ENCODE results near the gene VPS35. TPM values are rescaled to one million over a fixed set of nuclear protein-coding genes. Genes with fewer than 3 reads are reported as not detected.

The VPS35 gene
- total RNA-seq: 100 to 1,000 TPM in 1 of 2 donors, 10 to 100 TPM in 1; 74.2 to 105 TPM

DNA sequence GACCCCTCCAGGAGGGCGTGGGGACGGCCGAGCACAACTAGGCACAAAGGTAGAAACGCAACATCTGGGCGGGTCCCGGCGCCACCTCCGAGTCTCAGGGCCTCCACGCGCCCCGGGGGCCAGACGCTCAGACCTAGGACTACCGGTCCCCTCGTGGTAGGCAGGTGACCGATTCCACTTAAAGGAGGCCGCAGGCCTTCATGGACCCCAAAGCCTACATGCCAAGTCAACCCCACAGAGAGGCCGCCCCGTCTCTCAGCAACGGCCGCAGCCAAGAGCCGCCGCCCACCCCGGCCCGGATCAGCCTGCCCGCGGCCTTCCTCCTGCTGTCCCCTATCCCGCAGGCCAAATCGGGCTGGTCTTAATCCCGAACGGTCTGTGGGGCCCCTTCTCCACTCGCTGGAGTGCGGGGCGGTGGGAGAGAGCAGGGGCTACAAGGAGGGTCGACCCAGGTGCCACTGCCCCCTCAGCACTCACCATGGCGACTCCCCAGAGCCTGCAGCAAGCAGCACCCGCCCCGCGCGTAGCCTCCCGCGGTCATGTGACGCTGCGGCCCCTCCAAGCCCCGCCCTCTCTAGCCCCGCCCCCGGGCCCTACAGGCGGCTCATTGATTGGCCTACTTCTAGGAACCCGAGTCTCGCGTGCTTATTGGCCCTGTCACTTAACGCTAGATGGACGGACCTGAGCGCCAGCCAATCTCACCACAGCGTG lies at the start of gene VPS35:
Gene VPS35 (minus strand): TSS at position 525 of the 711 bp plus-strand sequence. CDS start 45 bp downstream, at position 480.
- H3K4me3 Mint-ChIP-seq: no peak within 1 kb of the TSS
- no peaks in the 10 kb centered on the region for H3K9me3 Mint-ChIP-seq
- no peaks in the 10 kb centered on the region for H3K27me3 Mint-ChIP-seq
- peaks cover 26% of the 10 kb centered on the region for H3K36me3 Mint-ChIP-seq (ENCODE audit: low read depth)
- ATAC-seq (replicated peaks): peak; percentile 93
- peaks cover 34% of the 10 kb centered on the region for H3K4me1 Mint-ChIP-seq
- no peak within 1 kb of the TSS for H3K27ac Mint-ChIP-seq

DNA sequence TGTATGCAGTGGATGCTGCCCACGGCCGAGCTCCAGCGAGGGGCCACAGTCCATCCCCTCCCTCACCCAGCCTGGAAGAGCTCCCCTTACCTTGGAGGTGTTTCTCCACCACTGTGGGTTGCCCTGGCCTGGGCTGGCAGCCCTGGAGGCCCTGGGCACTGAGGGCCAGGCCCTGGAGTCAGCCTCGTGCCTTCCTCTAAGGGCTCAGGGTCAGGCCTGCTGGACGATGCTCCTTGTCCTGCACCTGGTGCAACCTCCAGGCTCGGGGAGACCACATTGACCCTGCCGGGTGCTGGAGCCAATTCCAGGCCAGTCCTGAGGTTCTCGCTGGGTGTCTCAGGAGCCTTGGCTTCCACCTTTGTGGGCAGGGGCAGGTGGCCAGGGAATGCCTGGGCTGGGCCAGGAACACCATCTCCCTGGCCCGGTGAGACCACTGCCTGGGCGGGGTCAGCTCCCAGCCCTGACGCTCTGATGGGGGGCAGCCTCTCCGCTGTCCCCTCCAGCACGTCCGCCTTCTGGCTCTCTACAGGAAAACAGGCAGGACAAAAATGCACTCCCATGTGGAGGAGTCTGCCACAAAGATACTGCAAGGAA lies 48.7 kb upstream of the VPS35 start:
- Mint-ChIP-seq H3K36me3 (ENCODE audit: low read depth) (no peaks in the 10 kb centered on the region), H3K9me3 (no peaks in the 10 kb centered on the region), H3K4me3 (no peak overlapping the region), H3K4me1 (no peaks in the 10 kb centered on the region), H3K27ac (no peak overlapping the region), H3K27me3 (no peaks in the 10 kb centered on the region)
- no peak for ATAC-seq (replicated peaks)

DNA sequence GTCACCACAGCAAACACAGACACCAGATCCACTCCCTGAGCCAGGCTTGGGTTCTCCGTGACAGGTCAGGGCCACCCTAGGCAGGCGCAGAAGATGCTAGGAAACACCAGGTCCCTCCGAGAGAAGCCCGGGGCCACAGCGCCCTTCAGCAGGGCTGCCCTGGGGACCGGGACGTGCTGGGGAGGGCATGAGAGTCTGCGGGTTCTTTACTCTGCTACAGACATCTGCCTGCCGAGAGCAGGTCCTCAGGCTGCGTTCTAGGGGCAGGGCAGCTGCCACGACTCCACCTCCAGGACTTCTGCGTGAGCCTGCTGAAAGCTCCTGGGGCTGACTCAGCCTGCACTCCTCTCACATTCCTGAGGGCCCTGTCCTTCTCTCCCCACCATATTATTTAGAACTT lies 47.7 kb upstream of the VPS35 start:
- no peak for ATAC-seq (replicated peaks)
- H3K9me3 Mint-ChIP-seq: no peaks in the 10 kb centered on the region
- no peaks in the 10 kb centered on the region for H3K4me1 Mint-ChIP-seq
- H3K4me3 Mint-ChIP-seq: no peak overlapping the region
- no peak overlapping the region for H3K27ac Mint-ChIP-seq
- H3K36me3 Mint-ChIP-seq (ENCODE audit: low read depth): no peaks in the 10 kb centered on the region
- H3K27me3 Mint-ChIP-seq: no peaks in the 10 kb centered on the region

DNA sequence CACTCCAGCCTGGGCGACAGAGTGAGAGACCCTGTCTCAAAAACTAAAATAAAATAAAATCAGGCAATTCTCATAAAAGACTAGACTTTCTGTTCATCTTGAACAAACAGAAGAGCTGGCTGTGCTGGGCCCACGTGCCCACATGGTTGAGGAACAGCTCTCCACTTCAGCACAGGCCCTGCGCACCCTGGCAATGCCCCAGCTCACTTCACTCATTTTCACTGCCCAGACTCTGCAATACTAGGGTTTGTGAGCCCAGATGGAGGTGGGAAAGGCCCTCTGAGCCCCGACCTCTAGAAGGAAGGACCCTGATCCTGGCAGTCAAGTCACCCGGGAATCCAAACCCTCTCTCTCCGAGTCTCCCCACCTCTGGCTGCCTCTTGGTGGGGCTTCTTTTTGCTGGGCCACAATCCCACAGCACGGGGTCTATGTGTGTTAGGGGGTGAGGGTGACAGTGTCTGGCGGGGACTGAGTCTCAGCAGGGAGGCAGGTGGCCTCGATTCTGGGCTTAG lies 44.4 kb upstream of the VPS35 start:
- Mint-ChIP-seq H3K4me3 (no peak overlapping the region), H3K27ac (no peak overlapping the region), H3K27me3 (no peaks in the 10 kb centered on the region), H3K9me3 (no peaks in the 10 kb centered on the region), H3K36me3 (ENCODE audit: low read depth) (no peaks in the 10 kb centered on the region), H3K4me1 (no peaks in the 10 kb centered on the region)
- ATAC-seq (replicated peaks): no peak

DNA sequence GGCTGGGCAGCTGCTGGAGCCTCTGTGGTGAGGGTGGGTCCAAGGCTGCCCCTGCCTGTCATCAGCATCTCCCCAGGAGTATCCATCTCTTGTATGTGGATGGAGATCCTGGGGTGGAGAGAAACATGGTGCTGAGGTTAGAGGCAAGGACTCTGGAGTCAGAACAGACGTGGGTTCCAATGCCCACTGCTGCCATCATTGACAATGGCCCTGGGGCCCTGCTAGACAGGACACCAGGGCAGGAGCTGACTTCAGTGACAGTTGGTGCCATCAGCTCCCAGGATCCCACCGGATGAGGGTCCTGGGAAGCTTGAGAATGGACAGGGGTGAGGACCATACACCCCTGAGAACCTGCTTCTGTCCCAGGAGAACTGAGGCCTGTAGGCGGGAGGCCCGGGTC lies 43.6 kb upstream of the VPS35 start:
- no peak for ATAC-seq (replicated peaks)
- H3K4me1 Mint-ChIP-seq: no peaks in the 10 kb centered on the region

DNA sequence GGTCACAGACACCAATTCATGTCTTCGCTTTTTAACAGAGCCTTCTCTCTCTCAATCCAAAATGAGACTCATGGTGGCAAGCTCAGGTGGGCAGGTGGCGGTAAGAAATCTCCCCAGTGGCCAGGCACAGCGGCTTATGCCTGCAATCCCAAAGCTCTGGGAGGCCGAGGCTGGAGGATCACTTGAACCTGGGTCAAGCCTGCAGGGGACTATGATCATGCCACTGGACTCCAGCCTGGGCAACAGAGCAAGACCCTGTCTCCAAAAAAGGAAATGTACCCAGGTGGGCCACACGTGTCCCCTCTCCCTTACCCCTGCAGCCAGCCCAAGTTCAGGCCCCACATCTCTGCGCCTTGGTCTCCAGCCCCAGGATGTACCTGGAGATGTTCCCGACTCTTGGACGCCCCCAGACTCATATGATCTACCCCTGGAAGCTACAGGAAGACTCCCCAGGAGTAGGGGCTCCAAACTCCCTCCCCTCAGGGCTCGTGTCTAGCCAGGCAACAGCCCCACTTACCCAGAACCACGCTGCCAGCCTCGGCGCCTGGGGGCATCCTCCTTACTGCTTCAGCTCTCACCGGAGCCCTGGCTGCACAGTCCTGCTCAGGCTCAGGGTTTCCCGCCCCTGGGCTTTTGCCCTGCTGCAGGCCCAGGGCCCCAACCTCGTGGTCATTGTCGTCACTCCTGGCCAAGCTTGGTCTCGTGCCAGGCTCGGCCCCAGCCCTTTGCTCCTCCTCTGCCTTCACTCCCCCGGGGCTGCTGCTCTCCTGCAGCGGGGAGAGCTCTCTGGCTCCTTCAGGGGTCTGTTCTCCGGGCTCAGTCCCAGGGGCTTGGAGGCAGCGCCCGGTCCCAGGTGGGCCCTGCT lies 42.9 kb upstream of the VPS35 start:
- Mint-ChIP-seq H3K27me3 (no peaks in the 10 kb centered on the region), H3K36me3 (ENCODE audit: low read depth) (no peaks in the 10 kb centered on the region), H3K4me1 (no peaks in the 10 kb centered on the region), H3K4me3 (no peak overlapping the region), H3K27ac (no peak overlapping the region), H3K9me3 (no peaks in the 10 kb centered on the region)
- ATAC-seq (replicated peaks): no peak

More for the DNA sequence above, 43.6 kb upstream of the VPS35 start:
- Mint-ChIP-seq H3K27ac (no peak overlapping the region), H3K9me3 (no peaks in the 10 kb centered on the region), H3K27me3 (no peaks in the 10 kb centered on the region), H3K4me3 (no peak overlapping the region), H3K36me3 (ENCODE audit: low read depth) (no peaks in the 10 kb centered on the region)

DNA sequence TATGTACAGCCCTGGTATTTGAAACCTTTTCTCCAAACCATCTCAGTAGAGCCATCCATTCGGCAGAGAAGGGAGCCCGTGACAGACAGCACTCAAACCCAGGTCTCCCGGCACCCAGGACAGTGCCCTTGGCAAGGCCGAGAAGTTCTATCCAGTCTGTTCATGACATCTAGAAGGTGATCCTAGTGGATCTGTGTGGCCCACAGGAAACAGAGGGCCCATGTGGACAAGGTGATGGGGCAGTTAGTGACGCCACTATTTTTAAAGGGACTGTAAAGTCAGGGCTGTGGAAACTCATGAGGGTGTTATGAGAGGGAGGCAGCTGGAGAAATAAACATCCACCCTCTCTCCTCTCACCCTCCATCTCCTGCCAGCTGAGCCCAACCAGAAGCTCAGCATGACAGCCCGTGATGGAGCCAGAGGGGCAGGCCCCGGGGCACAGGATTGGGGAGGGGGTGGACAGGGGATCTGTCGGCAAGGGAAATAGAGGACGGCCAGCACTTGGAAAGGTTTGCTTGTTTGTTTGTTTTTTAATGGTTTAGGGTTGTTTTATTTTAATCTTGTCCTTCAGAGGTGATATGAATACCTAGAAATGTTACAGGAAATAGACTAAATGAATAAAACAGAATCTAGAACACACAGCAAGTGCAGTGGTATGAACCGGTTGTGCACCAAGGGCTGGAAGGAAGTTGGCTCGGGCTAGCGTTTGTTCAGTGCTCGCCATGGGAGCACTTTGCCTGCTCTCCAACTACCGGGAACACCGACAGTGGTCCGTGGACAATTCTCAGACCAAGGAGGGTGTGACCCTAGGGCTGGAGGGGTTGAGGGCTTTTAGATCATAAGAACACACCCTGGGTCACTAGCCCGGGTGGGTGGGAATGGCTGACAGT lies 42.1 kb upstream of the VPS35 start:
- no peak overlapping the region for H3K4me3 Mint-ChIP-seq
- no peaks in the 10 kb centered on the region for H3K27me3 Mint-ChIP-seq

DNA sequence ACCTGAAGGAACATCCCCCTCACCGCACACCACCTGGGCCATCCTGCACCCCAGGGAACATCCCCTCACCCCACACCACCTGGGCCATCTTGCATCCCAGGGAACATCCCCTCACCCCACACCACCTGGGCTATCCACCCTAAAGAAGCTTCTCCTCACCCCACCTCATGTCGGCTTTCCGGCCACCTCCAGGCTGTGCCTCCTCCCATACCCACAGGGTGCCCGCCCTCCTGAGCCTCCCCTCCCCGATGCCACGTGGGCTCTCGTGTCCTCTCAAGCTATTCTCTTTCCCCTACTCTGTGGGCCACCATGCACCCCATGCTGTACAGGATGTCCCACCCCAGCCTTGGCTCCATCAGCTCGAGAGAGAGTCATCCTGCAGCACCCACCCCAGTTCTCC lies 41.1 kb upstream of the VPS35 start:
- no peak for ATAC-seq (replicated peaks)
- no peaks in the 10 kb centered on the region for H3K36me3 Mint-ChIP-seq (ENCODE audit: low read depth)
- peaks cover 3% of the 10 kb centered on the region for H3K27me3 Mint-ChIP-seq
- peaks cover 4% of the 10 kb centered on the region for H3K9me3 Mint-ChIP-seq
- H3K27ac Mint-ChIP-seq: no peak overlapping the region
- no peaks in the 10 kb centered on the region for H3K4me1 Mint-ChIP-seq
- no peak overlapping the region for H3K4me3 Mint-ChIP-seq

More for the DNA sequence above, 42.1 kb upstream of the VPS35 start:
- H3K9me3 Mint-ChIP-seq: peaks cover under 1% of the 10 kb centered on the region
- H3K36me3 Mint-ChIP-seq (ENCODE audit: low read depth): no peaks in the 10 kb centered on the region
- no peak overlapping the region for H3K27ac Mint-ChIP-seq
- no peak for ATAC-seq (replicated peaks)
- H3K4me1 Mint-ChIP-seq: no peaks in the 10 kb centered on the region

DNA sequence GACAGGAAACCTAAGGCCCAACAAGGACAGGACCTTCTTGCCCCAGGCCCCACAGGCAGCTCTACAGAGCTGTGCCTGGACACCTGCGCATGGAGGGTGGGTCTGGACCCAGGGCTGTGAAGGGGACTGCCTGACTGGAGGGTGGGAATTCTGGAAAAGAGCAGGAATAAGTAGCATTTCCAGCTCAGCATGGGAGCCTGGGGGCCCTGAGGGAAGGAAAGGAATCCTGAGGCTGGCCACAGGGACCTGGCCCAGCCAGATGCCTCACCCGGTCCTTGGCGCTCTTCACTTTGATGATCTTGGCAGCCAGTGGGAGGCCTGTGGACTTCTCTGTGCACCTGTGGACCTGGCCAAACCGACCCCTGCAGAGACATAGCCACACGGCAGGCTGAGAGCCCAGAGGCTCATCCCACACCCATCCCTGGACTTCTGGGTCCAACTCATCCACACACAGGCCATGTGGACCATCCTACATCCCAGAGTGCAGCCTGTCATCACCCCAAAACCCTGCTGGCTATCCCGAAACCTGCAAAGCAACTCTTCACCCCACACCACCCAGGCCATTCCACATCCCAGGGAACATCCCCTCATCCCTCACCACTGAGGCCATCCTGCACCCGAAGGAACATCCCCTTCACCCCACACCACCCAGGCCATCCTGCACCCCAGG lies 40.5 kb upstream of the VPS35 start:
- no peaks in the 10 kb centered on the region for H3K36me3 Mint-ChIP-seq (ENCODE audit: low read depth)
- H3K4me1 Mint-ChIP-seq: no peaks in the 10 kb centered on the region
- peaks cover 3% of the 10 kb centered on the region for H3K27me3 Mint-ChIP-seq
- no peak for ATAC-seq (replicated peaks)
- no peak overlapping the region for H3K27ac Mint-ChIP-seq
- no peak overlapping the region for H3K4me3 Mint-ChIP-seq
- H3K9me3 Mint-ChIP-seq: peaks cover 4% of the 10 kb centered on the region

DNA sequence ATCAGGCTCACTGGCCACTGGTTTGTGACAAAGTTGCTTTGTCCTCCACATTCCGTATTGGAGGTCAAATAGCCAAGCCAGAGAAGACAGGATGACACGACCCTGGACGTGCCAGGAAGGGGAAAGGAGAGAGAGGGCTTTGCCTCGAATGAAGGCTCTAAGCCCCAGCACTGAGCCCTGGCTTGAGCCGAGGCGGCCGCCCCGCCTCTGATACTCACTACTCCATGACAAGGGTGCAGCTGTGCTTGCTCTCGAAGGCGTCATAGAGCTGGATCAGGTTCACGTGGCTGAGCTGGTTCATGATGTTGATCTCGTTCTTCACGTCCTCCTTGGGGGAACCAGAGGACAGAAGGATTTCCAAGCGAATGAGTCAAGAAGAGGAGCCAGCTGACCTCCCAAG lies 39.8 kb upstream of the VPS35 start:
- no peak for ATAC-seq (replicated peaks)
- no peaks in the 10 kb centered on the region for H3K36me3 Mint-ChIP-seq (ENCODE audit: low read depth)
- H3K27ac Mint-ChIP-seq: no peak overlapping the region
- no peaks in the 10 kb centered on the region for H3K4me1 Mint-ChIP-seq
- H3K27me3 Mint-ChIP-seq: peaks cover 3% of the 10 kb centered on the region
- H3K4me3 Mint-ChIP-seq: no peak overlapping the region
- H3K9me3 Mint-ChIP-seq: peaks cover 4% of the 10 kb centered on the region

DNA sequence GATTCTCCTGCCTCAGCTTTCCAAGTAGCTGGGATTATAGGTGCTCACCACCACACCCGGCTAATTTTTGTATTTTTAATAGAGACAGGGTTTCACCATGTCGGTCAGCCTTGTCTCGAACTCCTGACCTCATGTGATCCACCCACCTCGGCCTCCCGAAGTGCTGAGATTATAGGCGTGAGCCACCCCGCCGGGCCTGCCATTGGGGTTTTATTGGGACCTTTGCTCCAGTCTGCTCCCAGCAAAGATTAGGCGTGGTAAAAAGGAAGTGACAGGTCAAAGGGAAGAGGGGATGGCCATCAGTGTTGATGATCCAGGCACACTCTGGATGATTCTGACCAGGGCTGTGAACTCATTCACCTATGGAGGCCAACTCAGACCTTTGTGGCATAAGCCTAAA lies 38.7 kb upstream of the VPS35 start:
- Mint-ChIP-seq H3K4me3 (no peak overlapping the region), H3K4me1 (no peaks in the 10 kb centered on the region), H3K27ac (no peak overlapping the region), H3K36me3 (ENCODE audit: low read depth) (no peaks in the 10 kb centered on the region), H3K9me3 (peaks cover 4% of the 10 kb centered on the region), H3K27me3 (peaks cover 3% of the 10 kb centered on the region)
- ATAC-seq (replicated peaks): no peak

DNA sequence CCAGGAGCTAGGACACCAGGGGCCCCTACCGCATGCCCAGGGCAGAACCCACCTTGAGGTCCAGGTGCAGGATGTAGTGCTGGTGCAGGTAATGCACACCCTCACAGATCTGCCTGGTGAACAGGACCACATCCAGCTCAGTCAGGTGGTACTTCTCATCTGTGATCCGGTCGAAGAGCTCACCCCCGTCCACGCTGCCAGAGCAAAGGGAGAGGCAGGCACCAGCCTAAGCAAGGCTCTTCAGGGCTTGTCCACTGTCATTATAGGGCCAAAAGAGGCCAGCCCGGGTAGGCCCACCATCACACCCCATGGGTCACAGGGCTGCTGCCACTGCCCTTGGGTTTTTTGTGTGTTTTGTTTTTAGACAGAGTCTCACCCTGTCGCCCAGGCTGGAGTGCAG lies 38.2 kb upstream of the VPS35 start:
- no peak for ATAC-seq (replicated peaks)
- Mint-ChIP-seq H3K9me3 (peaks cover 4% of the 10 kb centered on the region), H3K27ac (no peak overlapping the region), H3K4me1 (no peaks in the 10 kb centered on the region), H3K4me3 (no peak overlapping the region), H3K27me3 (peaks cover 3% of the 10 kb centered on the region), H3K36me3 (ENCODE audit: low read depth) (no peaks in the 10 kb centered on the region)

DNA sequence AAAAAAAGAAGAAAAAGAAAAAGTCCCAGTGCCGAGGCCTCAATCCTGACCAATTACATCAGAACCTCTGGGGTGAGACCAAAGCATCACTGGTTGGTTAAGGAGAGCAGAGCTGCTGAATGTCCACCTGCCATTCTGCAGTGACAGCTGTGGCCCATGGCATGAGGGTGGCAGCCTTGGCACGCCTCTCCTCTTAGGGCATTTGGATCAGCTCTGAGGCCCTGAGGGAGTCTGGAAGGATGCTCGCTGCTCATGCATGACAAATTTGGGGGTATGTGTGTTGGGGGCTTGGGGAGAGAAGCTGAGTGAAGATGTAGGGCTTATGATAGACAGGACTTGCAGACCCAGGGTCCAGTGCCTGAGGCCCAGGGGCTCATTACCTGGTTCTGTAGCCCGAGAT lies 32.9 kb upstream of the VPS35 start:
- Mint-ChIP-seq H3K4me3 (no peak overlapping the region), H3K27ac (no peak overlapping the region), H3K27me3 (peaks cover 3% of the 10 kb centered on the region), H3K4me1 (no peaks in the 10 kb centered on the region), H3K36me3 (ENCODE audit: low read depth) (no peaks in the 10 kb centered on the region), H3K9me3 (peaks cover 4% of the 10 kb centered on the region)
- ATAC-seq (replicated peaks): no peak
